Body of pancreas (tissue), 4 donors: Measurements from ENCODE around the gene GPR107.

Experiments
- CTCF ChIP-seq, 7 experiments: fragments of 450-650 bp in 4 of 7; fragments of 200-600 bp in 3 of 7; sonication (generic) in 3 of 7; IDR thresholded peaks; one replicate each; pipeline ENCODE4 v1.5.1; 2016 to 2019; ENCODE audit warnings: antibody characterized with exemption in 7 of 7
- POLR2A ChIP-seq, 3 donors: fragments of 450-650 bp; IDR thresholded peaks; one replicate each; pipeline ENCODE4 v1.6.1; 2016; ENCODE audit warnings: antibody characterized with exemption in 3 of 3, mild to moderate bottlenecking in 2 of 3

- TF ChIP-seq CTCF (IDR thresholded peaks at IDR 0.05), result no peak
- TF ChIP-seq POLR2A (IDR thresholded peaks at IDR 0.05), result no peak
These were observed 64.3 kb downstream of the GPR107 start for GRCh38 chr9:130117816-130118632.
